Kidney epithelial cell (primary cell): ENCODE data around the gene CEP41. TPM values are rescaled to one million over a fixed set of nuclear protein-coding genes. Genes with fewer than 3 reads are reported as not detected.

Source experiments
- DNase-seq: peaks from one replicate; pipeline ENCODE4 v3.0.0-alpha.2; 2010; ENCODE audit warnings: low read depth
- H3K27me3 ChIP-seq: 2 replicates; pipeline ENCODE4 v1.6.0; 2011; ENCODE audit warnings: low read length; ENCODE audit not compliant: control insufficient read depth, insufficient read depth
- H3K36me3 ChIP-seq: 2 replicates; pipeline ENCODE4 v1.5.1; 2011; ENCODE audit warnings: low read length; ENCODE audit not compliant: control insufficient read depth, insufficient read depth
- H3K4me3 ChIP-seq: 2 replicates; pipeline ENCODE4 v1.5.1; 2011; ENCODE audit warnings: low read depth, mild to moderate bottlenecking, control low read depth, low read length
- total RNA-seq: library from RNA; depleted of rRNA; stranded (reverse); fragments of >200 nt; gene quantifications from 2 replicates; pipeline ENCODE4 v1.2.3, GENCODE V29; 2015
- TF ChIP-seq, protein P1 (sequence below): IDR thresholded peaks from 2 replicates; pipeline ENCODE4 v1.5.1; 2011; ENCODE audit warnings: mild to moderate bottlenecking, moderate library complexity, low read length, control low read depth, inconsistent platforms; ENCODE audit not compliant: insufficient read depth, poor library complexity, severe bottlenecking

CEP41 gene
- total RNA-seq, 1 donor from 2014 or later = 27.8 TPM

DNA sequence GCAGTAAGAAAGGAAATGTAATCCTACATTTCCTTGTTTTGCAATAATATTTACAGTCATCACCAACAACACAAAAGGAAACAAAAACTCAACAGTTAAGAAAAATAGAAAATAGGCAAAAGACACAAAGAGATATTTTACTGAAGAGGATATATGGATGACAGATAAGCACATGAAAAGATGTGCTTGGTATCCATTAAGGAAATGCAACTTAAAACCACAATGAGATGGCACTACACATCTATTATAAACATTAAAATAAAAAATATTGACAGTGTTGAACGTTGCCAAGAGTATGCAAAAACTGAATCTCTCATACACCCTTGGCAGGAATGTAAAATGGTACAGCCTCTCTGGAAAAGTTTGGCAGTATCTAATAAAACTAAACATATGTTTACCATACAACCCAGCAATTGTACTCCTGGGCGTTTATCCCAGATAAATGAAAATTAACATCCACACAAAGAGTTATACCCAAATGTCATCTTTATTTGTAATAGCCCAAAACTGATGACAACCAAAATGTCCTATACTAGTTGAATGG, 5.4 kb downstream of the CEP41 start:
- Histone ChIP-seq H3K27me3 (no peaks in the 10 kb centered on the region), H3K4me3 (no peak overlapping the region), H3K36me3 (no peaks in the 10 kb centered on the region)
- TF ChIP-seq, protein P1, sequence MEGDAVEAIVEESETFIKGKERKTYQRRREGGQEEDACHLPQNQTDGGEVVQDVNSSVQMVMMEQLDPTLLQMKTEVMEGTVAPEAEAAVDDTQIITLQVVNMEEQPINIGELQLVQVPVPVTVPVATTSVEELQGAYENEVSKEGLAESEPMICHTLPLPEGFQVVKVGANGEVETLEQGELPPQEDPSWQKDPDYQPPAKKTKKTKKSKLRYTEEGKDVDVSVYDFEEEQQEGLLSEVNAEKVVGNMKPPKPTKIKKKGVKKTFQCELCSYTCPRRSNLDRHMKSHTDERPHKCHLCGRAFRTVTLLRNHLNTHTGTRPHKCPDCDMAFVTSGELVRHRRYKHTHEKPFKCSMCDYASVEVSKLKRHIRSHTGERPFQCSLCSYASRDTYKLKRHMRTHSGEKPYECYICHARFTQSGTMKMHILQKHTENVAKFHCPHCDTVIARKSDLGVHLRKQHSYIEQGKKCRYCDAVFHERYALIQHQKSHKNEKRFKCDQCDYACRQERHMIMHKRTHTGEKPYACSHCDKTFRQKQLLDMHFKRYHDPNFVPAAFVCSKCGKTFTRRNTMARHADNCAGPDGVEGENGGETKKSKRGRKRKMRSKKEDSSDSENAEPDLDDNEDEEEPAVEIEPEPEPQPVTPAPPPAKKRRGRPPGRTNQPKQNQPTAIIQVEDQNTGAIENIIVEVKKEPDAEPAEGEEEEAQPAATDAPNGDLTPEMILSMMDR = no peak
- no peak for DNase-seq

DNA sequence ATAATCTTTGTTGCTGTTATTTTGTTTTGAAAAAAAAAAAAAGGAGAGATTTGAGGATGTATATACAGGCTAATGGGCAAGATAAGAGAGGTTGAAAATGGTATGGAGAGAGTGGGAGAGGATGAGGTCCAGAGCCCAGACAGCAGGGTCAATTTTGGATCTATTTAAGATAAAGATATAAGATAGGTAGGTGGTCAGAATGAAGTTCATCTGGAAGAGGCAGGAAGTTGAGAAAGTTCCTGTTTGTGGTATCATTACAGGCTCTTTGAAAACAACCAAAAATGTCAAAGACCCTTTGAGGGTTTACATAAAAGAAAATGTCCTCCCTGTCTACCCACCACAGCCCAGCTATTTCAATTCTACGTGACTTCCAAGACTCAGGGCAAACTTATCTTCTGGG, 7.5 kb downstream of the CEP41 start:
- H3K4me3 ChIP-seq = no peak overlapping the region
- no peak for DNase-seq
- TF ChIP-seq, protein P1 = no peak
- no peaks in the 10 kb centered on the region for H3K36me3 ChIP-seq
- H3K27me3 ChIP-seq = no peaks in the 10 kb centered on the region

DNA sequence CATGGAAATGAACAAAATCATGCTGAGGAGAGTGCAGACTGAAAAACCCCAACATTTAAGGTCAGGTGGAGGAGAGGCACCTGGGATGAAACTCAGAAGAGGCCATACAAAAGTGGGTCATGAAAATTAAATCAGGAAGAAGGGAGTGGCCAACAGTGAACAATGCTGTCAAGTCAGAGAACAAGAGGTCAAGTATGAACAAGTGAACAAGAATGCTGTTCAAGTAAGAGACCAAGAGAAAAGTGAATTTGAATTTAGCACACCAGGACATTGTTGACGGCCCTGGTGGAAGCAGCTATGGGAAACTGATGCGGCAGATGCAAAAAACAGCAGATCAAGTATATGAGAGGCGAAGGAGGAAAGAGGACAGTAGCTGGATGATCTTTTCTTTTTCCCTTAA, 7.9 kb downstream of the CEP41 start:
- TF ChIP-seq, protein P1 = no peak
- H3K4me3 ChIP-seq = no peak overlapping the region
- no peaks in the 10 kb centered on the region for H3K36me3 ChIP-seq
- no peaks in the 10 kb centered on the region for H3K27me3 ChIP-seq
- no peak for DNase-seq

DNA sequence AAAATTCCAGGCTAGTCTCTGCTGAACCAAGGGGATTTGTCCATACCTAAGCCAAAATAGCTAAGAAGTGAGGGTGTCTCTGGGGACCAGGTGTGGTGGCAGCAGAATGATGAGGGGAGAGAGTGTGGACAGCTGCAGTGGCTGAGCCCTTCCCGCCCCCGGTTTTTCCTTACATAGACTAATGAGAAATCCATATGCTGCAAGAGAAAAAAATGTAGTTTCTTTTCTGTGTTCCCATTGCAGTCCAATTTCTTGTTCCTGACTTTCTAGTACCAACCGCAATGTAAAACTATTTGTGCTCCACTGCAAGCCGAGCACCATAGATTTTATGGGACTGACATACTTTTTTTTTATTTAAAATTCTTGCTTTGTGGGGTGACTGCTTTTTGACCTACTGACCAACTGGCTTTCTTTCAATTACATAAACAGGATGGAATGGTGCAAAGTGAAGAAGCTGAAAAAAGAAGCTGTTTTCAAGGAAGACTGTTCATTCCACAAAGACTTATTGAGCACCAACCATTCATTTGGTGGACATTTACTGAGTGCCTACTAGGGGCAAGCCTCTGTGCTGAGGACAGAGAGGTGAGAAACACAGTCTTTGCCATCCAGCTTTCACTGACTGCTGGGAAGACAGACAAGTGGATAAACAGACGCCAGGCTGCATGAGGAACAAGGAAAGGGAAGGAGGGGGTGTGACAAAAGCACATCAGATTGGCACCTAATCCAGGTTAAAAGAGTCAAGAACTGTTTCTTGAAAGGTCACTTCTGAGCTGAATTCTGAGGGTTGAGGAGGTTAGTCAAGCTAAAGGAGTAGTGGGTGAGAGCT, 9.8 kb downstream of the CEP41 start:
- no peak for DNase-seq
- TF ChIP-seq, protein P1 = no peak
- Histone ChIP-seq H3K4me3 (no peak overlapping the region), H3K27me3 (no peaks in the 10 kb centered on the region), H3K36me3 (no peaks in the 10 kb centered on the region)

DNA sequence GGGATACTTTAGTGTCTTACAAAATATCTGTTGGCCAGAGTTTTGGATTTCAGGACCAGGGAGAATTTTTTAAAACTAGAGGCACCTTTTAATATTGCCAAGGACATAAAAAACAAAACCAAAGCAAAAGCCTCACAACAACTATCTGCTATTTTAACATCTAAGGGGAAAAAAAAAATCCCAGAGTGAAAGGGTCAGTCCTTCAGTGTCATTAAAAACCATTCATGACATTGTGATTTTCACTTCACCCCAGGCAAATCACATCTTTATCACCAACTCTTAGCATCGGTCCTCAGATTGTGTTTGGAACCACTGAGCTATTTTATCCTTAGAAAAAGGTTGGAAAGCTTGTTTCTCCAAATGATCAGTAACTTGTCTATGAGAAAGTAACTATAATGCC, 10.7 kb downstream of the CEP41 start:
- Histone ChIP-seq H3K4me3 (no peak overlapping the region), H3K36me3 (no peaks in the 10 kb centered on the region)
- TF ChIP-seq, protein P1 = no peak

More for the DNA sequence above, 10.7 kb downstream of the CEP41 start:
- DNase-seq = no peak
- H3K27me3 ChIP-seq = no peaks in the 10 kb centered on the region
